DMS79 treated with DMSO at 0.1 percent for 48 hours (cell line): ENCODE measurements around the gene AUNIP.
"Not testable (repeated sequence)": the region's sequence is repeated elsewhere in the genome, so short reads cannot be mapped to it uniquely, and the experiment has no call there.

ENCODE experiments used
- DNase-seq: peaks from one replicate; lab custom pipeline; 2025; lab: John Stamatoyannopoulos, UW

AUNIP gene

DNA sequence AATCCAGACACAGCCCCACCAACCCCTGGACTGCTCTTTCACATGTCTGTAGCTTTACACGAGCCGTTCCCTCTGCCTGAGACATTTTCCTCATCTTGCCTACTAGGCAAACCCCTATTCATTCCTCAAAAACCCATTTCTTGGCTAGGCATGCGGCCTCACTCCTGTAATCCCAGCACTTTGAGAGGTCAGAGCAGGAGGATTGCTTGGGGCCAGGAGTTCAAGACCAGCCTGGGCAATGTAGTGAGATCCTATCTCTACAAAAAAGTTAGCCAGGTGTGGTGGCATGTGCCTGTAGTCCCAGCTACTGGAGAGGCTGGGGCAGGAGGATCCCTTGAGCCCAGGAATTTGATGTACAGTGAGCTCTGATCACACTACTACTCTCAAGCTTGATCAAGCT is 5.2 kb upstream of the AUNIP start:
- DNase-seq = no peak

- no peak for DNase-seq
These were observed 4.4 kb upstream of the AUNIP start for GRCh38 chr1:25863486-25864262.

- no peak for DNase-seq
These were observed 3.7 kb upstream of the AUNIP start for GRCh38 chr1:25862785-25863485.

GRCh38 chr1:25861316-25862286 is 2.3 kb upstream of the AUNIP start:
- no peak for DNase-seq

GRCh38 chr1:25858494-25858893 is 763 bp downstream of the AUNIP start:
- DNase-seq = no peak

DNA sequence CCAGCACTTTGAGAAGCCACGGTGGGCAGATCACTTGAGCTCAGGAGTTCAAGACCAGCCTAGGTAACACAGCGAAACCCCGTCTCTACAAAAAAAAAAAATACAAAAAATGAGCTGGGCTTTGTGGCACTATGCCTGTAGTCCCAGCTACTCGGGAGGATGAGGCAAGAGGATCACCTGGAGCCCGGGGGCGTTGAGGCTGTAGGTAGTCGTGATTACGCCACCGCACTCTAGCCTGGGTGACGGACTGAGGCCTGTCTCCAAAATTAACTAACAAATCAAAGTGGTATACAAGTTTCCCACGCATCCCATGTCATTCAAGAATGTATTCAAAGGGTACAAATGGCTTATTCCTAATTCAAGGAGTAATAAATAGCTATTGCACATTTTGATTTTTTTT is 2.4 kb downstream of the AUNIP start:
- no peak for DNase-seq

- peak; percentile 75 for DNase-seq
These were observed 4.7 kb downstream of the AUNIP start for GRCh38 chr1:25854554-25854953.

DNA sequence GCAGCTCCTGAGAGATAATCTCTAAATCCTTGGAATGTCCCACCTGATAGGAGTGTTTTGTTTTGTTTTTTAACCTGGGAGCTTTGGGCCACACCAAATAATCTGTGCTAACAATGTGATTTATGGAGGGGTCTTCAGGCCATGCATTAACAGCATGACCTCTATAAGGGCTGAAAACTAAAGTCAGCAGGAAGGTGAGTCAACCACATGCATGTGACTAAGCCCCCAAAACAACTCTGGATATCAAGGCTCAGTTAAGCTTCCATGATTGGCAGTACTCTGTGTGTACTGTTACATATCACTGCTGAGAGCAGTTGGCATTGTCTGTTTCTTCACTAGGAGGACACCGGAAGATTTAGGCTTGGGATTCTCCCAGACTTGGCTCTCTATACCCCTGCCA is 10.7 kb downstream of the AUNIP start:
- DNase-seq = no peak

- no peak for DNase-seq
These were observed 11.3 kb downstream of the AUNIP start for GRCh38 chr1:25847929-25848328.

DNA sequence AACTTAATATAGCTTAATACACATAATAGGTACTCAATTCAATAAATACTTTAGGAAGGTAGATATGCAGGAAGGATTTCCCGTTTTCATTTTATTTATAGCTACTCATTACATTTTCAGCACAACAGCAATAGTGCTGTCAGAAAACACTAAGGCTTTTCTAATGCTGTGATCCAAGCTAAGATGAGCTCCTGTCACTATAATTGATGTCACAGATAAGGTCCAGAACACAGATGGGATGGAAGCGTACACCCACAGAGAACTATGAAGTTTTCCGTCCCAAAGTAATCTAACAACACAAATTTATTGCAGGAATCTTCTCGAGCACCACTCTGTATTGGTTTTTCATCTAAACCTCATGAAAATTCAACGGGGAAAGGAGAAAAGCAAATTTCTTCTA is 13.6 kb downstream of the AUNIP start:
- no peak for DNase-seq

DNA sequence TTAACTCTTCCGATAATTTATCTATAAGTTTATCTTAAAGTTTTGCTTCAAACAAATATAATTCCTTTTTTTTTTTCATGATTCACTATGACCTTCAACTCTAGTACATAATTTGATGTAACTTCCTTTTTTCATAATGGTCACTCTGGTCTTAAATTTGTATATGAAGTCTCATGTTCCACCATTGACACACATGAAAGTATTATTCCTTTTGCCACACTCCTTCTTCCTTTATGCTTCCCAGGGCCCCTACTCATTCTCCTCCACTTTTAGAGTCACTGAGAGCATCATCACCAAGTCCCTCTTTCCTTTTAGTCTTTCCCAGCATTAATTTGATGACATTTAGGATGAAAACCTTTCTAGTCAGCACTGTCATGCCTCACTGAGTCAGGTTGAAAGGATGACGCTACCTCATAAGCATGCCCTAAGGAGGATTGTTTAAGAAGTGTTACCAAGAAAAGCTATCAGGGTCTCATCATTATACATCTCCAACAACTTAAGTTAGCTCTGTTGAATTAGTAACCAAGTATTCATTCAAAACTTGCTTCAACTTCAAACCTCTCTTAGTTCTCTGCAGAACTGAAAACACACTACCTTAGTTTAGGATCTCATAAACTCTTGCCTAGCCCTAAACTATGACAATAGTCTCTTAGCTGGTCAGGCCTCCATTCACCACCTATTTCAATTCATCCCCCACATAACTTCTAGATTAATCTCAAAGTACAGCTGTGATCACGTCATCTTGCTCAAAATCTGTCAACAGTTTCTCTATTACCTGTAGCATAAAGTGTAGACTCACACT is 14.5 kb downstream of the AUNIP start:
- no peak for DNase-seq

DNA sequence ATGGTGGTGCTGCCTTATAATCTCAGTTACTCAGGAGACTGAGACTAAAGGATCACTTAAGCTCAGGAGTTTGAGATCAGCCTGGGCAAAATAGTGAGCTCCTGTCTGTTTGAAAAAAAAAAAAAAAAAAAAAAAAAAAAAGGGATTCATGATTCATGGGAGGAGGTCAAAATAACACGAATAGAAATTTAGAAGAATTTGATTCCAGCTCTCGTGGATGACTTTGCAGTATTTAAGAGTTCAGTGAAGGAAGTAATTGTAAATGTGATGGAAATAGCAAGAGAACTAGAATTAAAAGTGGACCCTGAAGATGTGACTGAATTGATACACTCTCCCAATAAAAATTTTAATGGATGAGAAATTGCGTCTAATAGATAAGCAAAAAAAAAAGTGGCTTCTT is 15.8 kb downstream of the AUNIP start:
- no peak for DNase-seq

- not testable (repeated sequence) for DNase-seq
These were observed 19.4 kb downstream of the AUNIP start for GRCh38 chr1:25839808-25840207.

DNA sequence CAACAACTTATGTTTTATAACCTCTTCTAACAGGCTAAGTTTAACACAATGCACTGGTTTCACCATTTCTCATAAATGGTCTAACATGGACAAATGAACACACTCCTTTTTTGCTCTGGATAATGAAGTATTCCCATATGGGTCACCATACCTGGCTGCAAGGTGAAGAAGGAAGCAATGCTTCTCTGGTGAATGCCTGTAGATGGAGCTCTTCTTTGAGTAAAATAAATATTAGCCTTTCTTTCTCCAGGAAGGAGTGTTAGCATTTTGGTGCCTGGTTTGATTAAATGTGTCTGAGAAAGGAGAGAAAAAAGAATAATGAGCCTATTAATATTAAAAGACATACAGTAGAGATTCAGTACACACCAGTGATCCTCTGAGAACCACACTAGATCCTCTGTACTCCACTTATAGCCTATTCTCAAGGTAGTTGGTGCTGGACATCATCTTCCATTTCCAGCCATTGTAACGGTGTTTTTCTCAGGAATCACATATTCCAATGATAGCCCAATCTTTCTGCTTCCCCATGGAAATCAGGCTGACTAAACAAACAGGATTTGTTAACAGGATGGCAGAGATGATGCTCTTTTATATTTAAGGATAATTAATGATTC is 21.9 kb downstream of the AUNIP start:
- DNase-seq = peak; percentile 40

DNA sequence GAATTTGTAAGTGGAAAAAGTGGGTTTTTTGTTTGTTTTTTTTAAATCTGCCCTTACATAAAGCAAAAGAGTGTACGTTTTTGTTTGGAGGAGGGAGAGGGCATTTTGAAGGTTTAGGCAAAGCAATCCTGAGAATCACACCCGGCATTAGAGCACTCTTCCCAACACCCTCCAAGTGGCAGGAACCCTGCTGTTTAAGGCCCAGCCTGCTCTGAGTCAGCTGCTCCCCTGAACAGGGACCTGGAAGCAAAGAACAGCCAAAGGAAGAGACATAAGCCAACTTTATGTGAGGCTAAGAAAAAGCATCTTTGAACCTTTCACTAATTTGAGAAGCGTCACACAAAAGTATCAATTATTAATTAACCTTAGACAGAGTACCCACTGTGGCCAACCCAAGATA is 22.6 kb downstream of the AUNIP start:
- no peak for DNase-seq

DNA sequence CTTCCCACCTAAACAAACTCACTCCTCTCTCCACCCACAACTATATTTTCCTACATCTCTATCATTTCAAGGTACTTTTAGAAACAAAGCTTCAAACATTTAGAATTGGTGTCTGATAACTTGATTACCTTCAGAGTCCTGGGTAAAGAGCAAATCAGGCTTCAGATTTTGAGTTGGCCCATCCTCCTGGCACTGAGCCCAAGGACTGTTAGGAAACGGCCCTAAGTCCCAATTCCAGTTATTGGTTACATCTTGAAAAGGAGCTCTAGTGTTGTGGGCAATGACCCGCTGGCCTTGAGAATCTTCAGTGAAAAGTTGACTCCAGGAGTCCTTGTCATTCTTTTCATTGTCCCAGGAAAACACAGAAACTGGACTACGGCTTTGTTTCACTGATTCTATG is 24.4 kb downstream of the AUNIP start:
- DNase-seq = no peak

DNA sequence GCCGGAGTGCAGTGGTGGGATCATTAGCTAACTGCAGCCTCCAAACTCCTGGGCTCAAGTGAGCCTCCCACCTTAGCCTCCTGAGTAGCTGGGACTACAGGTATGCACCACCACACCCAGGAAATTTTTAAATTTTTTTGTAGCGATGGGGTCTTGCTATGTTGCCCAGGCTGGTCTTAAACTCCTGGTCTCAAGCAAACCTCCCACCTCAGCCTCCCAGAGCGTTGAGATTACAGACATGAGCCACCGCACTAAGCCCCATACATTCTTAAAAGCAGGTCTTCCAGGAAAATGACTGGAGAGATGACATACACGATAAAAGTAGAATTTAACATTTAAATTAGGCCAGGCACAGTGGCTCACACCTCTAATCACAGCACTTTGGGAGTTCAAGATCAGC is 26.1 kb downstream of the AUNIP start:
- DNase-seq = no peak

DNA sequence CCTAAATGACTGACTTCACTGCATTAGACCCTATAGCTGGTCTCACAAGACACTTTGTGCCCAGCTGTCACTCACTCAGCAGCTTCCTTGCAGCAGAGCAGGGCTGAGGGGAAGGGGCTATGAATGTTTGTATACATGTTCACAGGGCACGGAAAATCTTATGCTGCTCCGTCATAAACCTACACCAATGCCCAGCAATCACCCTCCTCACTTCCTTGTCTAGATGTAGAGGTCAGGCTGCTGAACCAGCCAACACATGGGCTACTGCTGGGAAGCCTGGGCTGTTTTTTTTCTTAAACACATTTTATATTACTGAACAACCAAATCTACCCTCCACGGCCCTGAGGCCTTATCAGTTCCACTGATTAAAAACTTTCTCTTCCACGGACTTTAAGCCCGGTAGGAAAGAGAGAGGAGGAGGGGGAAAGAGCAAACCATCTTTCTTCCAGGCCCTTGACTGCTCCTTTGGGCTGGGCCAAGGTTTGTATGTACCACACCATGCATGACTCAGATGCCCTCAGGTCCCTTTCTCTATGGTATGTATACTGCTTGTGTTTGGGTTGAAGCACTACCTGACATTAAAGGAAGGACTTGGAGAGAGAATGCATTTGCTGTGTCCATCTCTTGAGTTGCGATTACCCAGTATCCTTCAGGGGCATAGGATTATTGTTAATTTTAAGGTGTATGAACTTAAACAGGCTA is 26.8 kb downstream of the AUNIP start:
- no peak for DNase-seq

DNA sequence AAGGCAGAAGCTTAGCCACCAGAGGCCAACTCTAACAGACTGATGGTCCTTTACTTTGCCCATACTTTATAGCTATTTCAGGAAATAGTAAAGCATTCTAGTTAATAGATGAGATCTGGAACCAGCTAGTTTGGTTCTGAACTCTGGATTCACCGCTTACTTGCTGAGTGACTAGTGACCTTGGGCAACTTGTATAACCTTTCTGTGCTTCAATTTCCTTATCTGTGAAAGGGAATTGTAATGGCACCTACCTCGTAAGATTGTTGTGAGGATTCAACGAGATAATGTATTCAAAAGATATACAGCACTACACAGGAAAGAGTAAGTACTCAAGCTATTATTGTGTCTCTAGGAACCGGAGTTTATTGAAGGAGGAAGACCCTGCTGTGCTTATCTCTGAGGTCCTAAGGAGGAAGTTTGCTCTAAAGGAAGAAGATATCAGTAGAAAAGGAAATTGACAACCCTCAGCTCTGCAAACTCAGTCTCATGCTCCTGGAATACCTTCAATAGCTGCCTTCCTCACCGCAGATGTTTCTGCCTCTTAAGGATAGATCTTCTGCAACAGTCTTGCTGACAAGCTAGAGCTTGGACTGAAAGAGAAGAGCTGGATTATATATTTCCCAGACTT is 27.6 kb downstream of the AUNIP start:
- DNase-seq = no peak

DNA sequence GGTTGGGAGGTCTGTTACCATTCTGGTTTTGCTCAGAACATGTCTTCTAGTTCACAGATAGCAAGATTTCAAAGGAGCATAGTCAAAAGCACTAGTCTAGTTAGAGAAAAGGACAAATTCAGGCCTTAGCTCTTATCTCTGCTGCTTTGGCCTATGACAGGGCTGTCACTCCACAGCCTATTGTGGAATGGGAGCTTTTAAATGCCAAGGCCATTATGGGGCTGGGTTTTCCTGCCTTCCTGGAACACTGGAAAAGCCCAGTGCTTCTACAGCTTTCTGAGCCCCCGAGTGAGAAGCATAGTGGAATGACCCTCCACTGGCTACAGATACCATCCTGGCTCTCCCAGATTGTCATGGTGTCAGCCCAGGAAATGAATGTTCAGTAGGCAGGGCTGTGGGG is 30.2 kb downstream of the AUNIP start:
- DNase-seq = no peak
